MM.1S (cell line): ENCODE results near the gene STN1.

Source experiments
- EZH2 ChIP-seq: fragments of 300-600 bp; sonication (generic); optimal IDR thresholded peaks from 2 replicates; pipeline ENCODE3; 2017; ENCODE audit warnings: low read depth, mild to moderate bottlenecking, antibody characterized with exemption, low read length, mixed read lengths
- TF ChIP-seq, protein P1 (sequence below): fragments of 300-600 bp; sonication (generic); IDR thresholded peaks from 2 replicates; pipeline ENCODE4 v1.5.1; 2016; ENCODE audit warnings: antibody characterized with exemption, low read length, mixed read lengths

DNA sequence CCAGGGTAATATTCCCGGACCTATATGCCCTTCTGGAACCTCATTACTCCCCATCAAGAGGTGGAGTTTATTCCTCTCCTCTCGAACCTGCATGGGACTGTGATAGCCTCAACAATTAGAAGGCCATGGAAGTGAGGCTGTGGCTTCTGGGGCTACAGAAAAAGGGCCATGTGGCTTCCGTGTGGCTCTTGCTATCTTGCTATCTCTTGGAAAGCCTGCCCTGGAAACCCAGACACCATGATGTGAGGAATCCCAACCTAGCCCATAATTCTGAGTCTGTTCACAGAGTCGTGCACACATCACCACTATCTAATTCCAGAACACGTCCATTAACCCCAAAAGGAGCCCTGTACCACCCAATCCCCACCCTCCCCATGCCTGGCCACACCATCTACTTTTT, 41.8 kb downstream of the STN1 start:
- TF ChIP-seq, protein P1, sequence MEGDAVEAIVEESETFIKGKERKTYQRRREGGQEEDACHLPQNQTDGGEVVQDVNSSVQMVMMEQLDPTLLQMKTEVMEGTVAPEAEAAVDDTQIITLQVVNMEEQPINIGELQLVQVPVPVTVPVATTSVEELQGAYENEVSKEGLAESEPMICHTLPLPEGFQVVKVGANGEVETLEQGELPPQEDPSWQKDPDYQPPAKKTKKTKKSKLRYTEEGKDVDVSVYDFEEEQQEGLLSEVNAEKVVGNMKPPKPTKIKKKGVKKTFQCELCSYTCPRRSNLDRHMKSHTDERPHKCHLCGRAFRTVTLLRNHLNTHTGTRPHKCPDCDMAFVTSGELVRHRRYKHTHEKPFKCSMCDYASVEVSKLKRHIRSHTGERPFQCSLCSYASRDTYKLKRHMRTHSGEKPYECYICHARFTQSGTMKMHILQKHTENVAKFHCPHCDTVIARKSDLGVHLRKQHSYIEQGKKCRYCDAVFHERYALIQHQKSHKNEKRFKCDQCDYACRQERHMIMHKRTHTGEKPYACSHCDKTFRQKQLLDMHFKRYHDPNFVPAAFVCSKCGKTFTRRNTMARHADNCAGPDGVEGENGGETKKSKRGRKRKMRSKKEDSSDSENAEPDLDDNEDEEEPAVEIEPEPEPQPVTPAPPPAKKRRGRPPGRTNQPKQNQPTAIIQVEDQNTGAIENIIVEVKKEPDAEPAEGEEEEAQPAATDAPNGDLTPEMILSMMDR = no peak
- no peak for TF ChIP-seq EZH2
